HEK293 (cell line): Measurements from ENCODE around the gene AIFM3.

Experiments
- CTCF ChIA-PET: fragments of 350-600 bp; formaldehyde crosslinking; extraction: SDS; loops from one replicate; lab custom pipeline; 2021; ENCODE audit warnings: antibody characterized with exemption; lab: Yijun Ruan, JAX
- POLR2A ChIA-PET: fragments of 300-600 bp; formaldehyde crosslinking; extraction: SDS; loops from one replicate; lab custom pipeline; 2020; ENCODE audit warnings: antibody characterized with exemption, inconsistent platforms; lab: Yijun Ruan, JAX
- H3K27ac ChIP-seq: fragments of 200-500 bp; sonication (Bioruptor generic); 2 replicates; pipeline ENCODE4 v1.5.1; 2014; ENCODE audit warnings: low read depth, low read length, control low read depth, inconsistent platforms; ENCODE audit errors: extremely low read depth
- H3K36me3 ChIP-seq, 2 experiments: fragments of 200-500 bp in 1 of 2; sonication (Bioruptor generic) in 1 of 2; 1 replicate in 1 of 2; 2 replicates in 1 of 2; pipeline ENCODE4 v1.5.1; 2014 to 2017; ENCODE audit warnings: inconsistent platforms in 2 of 2, low read length in 2 of 2; ENCODE audit not compliant: control insufficient read depth in 2 of 2, insufficient read depth in 1 of 2
- H3K4me1 ChIP-seq: fragments of 200-500 bp; sonication (Bioruptor generic); 2 replicates; pipeline ENCODE4 v1.5.1; 2014; ENCODE audit warnings: mild to moderate bottlenecking, low read length, inconsistent platforms; ENCODE audit not compliant: control insufficient read depth, insufficient read depth
- H3K4me3 ChIP-seq: 2 replicates; pipeline ENCODE4 v1.5.1; 2011; ENCODE audit warnings: low read depth, mild to moderate bottlenecking, control low read depth, low read length, moderate library complexity
- H3K9me3 ChIP-seq: fragments of 200-500 bp; sonication (Bioruptor generic); 2 replicates; pipeline ENCODE4 v1.5.1; 2014; ENCODE audit warnings: low read depth, low read length, inconsistent platforms; ENCODE audit not compliant: control insufficient read depth, insufficient read depth
- BCL11B ChIP-seq: fragments of 450-650 bp; formaldehyde crosslinking; IDR thresholded peaks from 2 replicates; pipeline ENCODE4 v1.5.1; 2016; ENCODE audit warnings: low read depth, missing biosample characterization, missing genetic modification characterization
- ELK4 ChIP-seq: IDR thresholded peaks from 2 replicates; pipeline ENCODE4 v1.6.1; 2011; ENCODE audit warnings: mild to moderate bottlenecking, low read depth, low read length, borderline replicate concordance
- GLIS2 ChIP-seq: fragments of 450-650 bp; formaldehyde crosslinking; IDR thresholded peaks from 2 replicates; pipeline ENCODE4 v1.5.1; 2016; ENCODE audit warnings: missing biosample characterization, missing genetic modification characterization
- KLF8 ChIP-seq: fragments of 450-650 bp; formaldehyde crosslinking; IDR thresholded peaks from 2 replicates; pipeline ENCODE4 v1.5.1; 2016; ENCODE audit warnings: missing biosample characterization, missing genetic modification characterization
- MZF1 ChIP-seq: fragments of 450-650 bp; formaldehyde crosslinking; IDR thresholded peaks from 2 replicates; pipeline ENCODE4 v1.5.1; 2017; ENCODE audit warnings: missing biosample characterization, missing genetic modification characterization, borderline replicate concordance
- PRDM10 ChIP-seq: fragments of 450-650 bp; formaldehyde crosslinking; IDR thresholded peaks from 2 replicates; pipeline ENCODE4 v1.5.1; 2016; ENCODE audit warnings: missing biosample characterization, missing genetic modification characterization
- RBAK ChIP-seq: fragments of 450-650 bp; formaldehyde crosslinking; IDR thresholded peaks from 2 replicates; pipeline ENCODE4 v1.5.1; 2016; ENCODE audit warnings: missing biosample characterization, missing genetic modification characterization
- SALL2 ChIP-seq: fragments of 450-650 bp; formaldehyde crosslinking; IDR thresholded peaks from 2 replicates; pipeline ENCODE4 v1.5.0; 2017; ENCODE audit warnings: missing biosample characterization, mild to moderate bottlenecking, missing genetic modification characterization, borderline replicate concordance
- YY2 ChIP-seq: fragments of 450-650 bp; formaldehyde crosslinking; IDR thresholded peaks from 2 replicates; pipeline ENCODE4 v1.5.1; 2016; ENCODE audit warnings: missing biosample characterization, missing genetic modification characterization
- ZBTB10 ChIP-seq: fragments of 450-650 bp; formaldehyde crosslinking; IDR thresholded peaks from 2 replicates; pipeline ENCODE4 v1.5.1; 2016; ENCODE audit warnings: missing biosample characterization, missing genetic modification characterization
- ZBTB44 ChIP-seq: fragments of 450-650 bp; IDR thresholded peaks from 2 replicates; pipeline ENCODE4 v1.5.1; 2018; ENCODE audit warnings: missing biosample characterization, mild to moderate bottlenecking, missing genetic modification characterization
- ZFP37 ChIP-seq: fragments of 450-650 bp; formaldehyde crosslinking; IDR thresholded peaks from 2 replicates; pipeline ENCODE4 v1.5.1; 2016; ENCODE audit warnings: missing biosample characterization, missing genetic modification characterization
- ZNF114 ChIP-seq: fragments of 450-650 bp; formaldehyde crosslinking; IDR thresholded peaks from 2 replicates; pipeline ENCODE4 v1.5.0; 2017; ENCODE audit warnings: missing biosample characterization, missing genetic modification characterization
- ZNF133 ChIP-seq: fragments of 450-650 bp; formaldehyde crosslinking; IDR thresholded peaks from 2 replicates; pipeline ENCODE4 v1.5.1; 2016; ENCODE audit warnings: missing biosample characterization, missing genetic modification characterization
- ZNF157 ChIP-seq: fragments of 450-650 bp; formaldehyde crosslinking; IDR thresholded peaks from 2 replicates; pipeline ENCODE4 v1.5.1; 2016; ENCODE audit warnings: missing biosample characterization, missing genetic modification characterization
- ZNF16 ChIP-seq: fragments of 450-650 bp; formaldehyde crosslinking; IDR thresholded peaks from 2 replicates; pipeline ENCODE4 v1.5.1; 2016; ENCODE audit warnings: low read depth, missing biosample characterization, missing genetic modification characterization
- ZNF292 ChIP-seq: fragments of 450-650 bp; formaldehyde crosslinking; IDR thresholded peaks from 2 replicates; pipeline ENCODE4 v1.5.1; 2016; ENCODE audit warnings: low read depth, missing biosample characterization, missing genetic modification characterization, borderline replicate concordance
- ZNF335 ChIP-seq: fragments of 450-650 bp; formaldehyde crosslinking; conservative IDR thresholded peaks from 2 replicates; pipeline ENCODE4 v1.5.1; 2016; ENCODE audit warnings: missing biosample characterization, missing genetic modification characterization
- ZNF423 ChIP-seq: fragments of 450-650 bp; formaldehyde crosslinking; IDR thresholded peaks from 2 replicates; pipeline ENCODE4 v1.5.1; 2016; ENCODE audit warnings: missing biosample characterization, missing genetic modification characterization
- ZNF449 ChIP-seq: fragments of 450-650 bp; formaldehyde crosslinking; IDR thresholded peaks from 2 replicates; pipeline ENCODE4 v1.5.1; 2017; ENCODE audit warnings: missing biosample characterization, mild to moderate bottlenecking, missing genetic modification characterization, moderate library complexity
- ZNF677 ChIP-seq: fragments of 450-650 bp; IDR thresholded peaks from 2 replicates; pipeline ENCODE4 v1.5.0; 2018; ENCODE audit warnings: missing biosample characterization, mild to moderate bottlenecking, missing genetic modification characterization, moderate library complexity
- ZNF768 ChIP-seq: fragments of 450-650 bp; formaldehyde crosslinking; IDR thresholded peaks from 2 replicates; pipeline ENCODE4 v1.5.1; 2018; ENCODE audit warnings: missing biosample characterization, mild to moderate bottlenecking, missing genetic modification characterization
- ZNF837 ChIP-seq: fragments of 450-650 bp; formaldehyde crosslinking; IDR thresholded peaks from 2 replicates; pipeline ENCODE4 v1.5.1; 2016; ENCODE audit warnings: missing biosample characterization, missing genetic modification characterization

The AIFM3 gene

GRCh38 chr22:20964090-20964798 is 2.8 kb upstream of the AIFM3 start:
- Histone ChIP-seq H3K36me3 (no peaks in the 10 kb centered on the region), H3K4me1 (no peaks in the 10 kb centered on the region), H3K4me3 (no peak overlapping the region), H3K27ac (no peak overlapping the region), H3K9me3 (no peaks in the 10 kb centered on the region)
- no peak for TF ChIP-seq ZBTB44 (tag by site-specific recombination)
- TF ChIP-seq ZNF677 (tag by site-specific recombination) = no peak
- TF ChIP-seq GLIS2 = no peak
- no peak for TF ChIP-seq RBAK (tag by site-specific recombination)
- no peak for TF ChIP-seq BCL11B (tag by site-specific recombination)
- TF ChIP-seq ZNF449 (tag by site-specific recombination) = no peak
- TF ChIP-seq ZNF768 (tag by site-specific recombination) = no peak
- TF ChIP-seq PRDM10 = no peak
- TF ChIP-seq ZNF157 (tag by site-specific recombination) = no peak
- TF ChIP-seq ZNF423 (tag by site-specific recombination) = no peak
- no peak for TF ChIP-seq ELK4
- TF ChIP-seq ZNF837 (tag by site-specific recombination) = no peak
- no peak for TF ChIP-seq SALL2 (tag by site-specific recombination)
- no peak for TF ChIP-seq KLF8 (tag by site-specific recombination)
- ChIA-PET POLR2A (no interaction called here), CTCF (interaction anchor here (0.6 to 1.4 kb wide), 3 partner anchors 38 to 57 kb away, joined by 3 to 4 read pairs (median 3); partner anchors contain the start of gene THAP7)

- ChIA-PET POLR2A (no interaction called here), CTCF (interaction anchor here (0.6 to 0.7 kb wide), 2 partner anchors 38 to 52 kb away, joined by 3 read pairs; partner anchors contain the start of gene THAP7)
- H3K36me3 ChIP-seq = no peaks in the 10 kb centered on the region
- no peaks in the 10 kb centered on the region for H3K9me3 ChIP-seq
- no peaks in the 10 kb centered on the region for H3K4me1 ChIP-seq
- no peak overlapping the region for H3K27ac ChIP-seq
- H3K4me3 ChIP-seq = no peak overlapping the region
- TF ChIP-seq ZNF335 (no peak), MZF1 (tag by site-specific recombination) (no peak), ZNF292 (tag by site-specific recombination) (no peak), ZBTB10 (no peak), ZNF16 (tag by site-specific recombination) (no peak), ZNF114 (tag by site-specific recombination) (no peak), ZNF133 (tag by site-specific recombination) (no peak), YY2 (tag by site-specific recombination) (no peak), ZFP37 (tag by site-specific recombination) (no peak)
Observed at GRCh38 chr22:20964799-20965103, 2.3 kb upstream of the AIFM3 start.
